Pancreas (tissue), 10 donors: ENCODE measurements around the gene ME3. TPM values are rescaled to one million over a fixed set of nuclear protein-coding genes. Genes with fewer than 3 reads are reported as not detected.
A peak's percentile ranks its signal among the peaks of the same experiment; 100 is the strongest.

Experiments
- ATAC-seq, 4 donors: fragments of 200-7000 bp; cut with Tn5 transposase; one replicate each; pipeline versions ENCODE4 v1.8.0 to v1.9.1; 2020; ENCODE audit warnings: mild to moderate bottlenecking in 4 of 4, moderate library complexity in 4 of 4
- DNase-seq, 6 donors: peaks; one replicate each; pipeline ENCODE4 v3.0.0-alpha.2; 2020
- FAIRE-seq: peaks from 2 replicates; lab custom pipeline; 2012; peaks lifted over from hg19 to GRCh38; lab: Jason Lieb, UNC
- H3K27ac ChIP-seq, 4 donors: fragments of 200-600 bp; sonication (generic); 1 replicate in 3 of 4; 2 replicates in 1 of 4; pipeline versions ENCODE4 v1.5.0 to v1.8.0; 2020
- H3K27me3 ChIP-seq, 4 donors: fragments of 200-600 bp; one replicate each; pipeline ENCODE4 v1.8.0; 2021
- H3K36me3 ChIP-seq, 3 donors: fragments of 200-600 bp; sonication (generic) in 1 of 3; one replicate each; pipeline versions ENCODE4 v1.5.0 to v1.8.0; 2020 to 2021
- H3K4me1 ChIP-seq, 3 donors: fragments of 200-600 bp; one replicate each; pipeline ENCODE4 v1.8.0; 2021
- H3K4me3 ChIP-seq, 4 donors: fragments of 200-600 bp; sonication (generic) in 2 of 4; one replicate each; pipeline versions ENCODE4 v1.5.0 to v1.8.0; 2020 to 2021
- H3K9me3 ChIP-seq, 4 donors: fragments of 200-600 bp; one replicate each; pipeline ENCODE4 v1.8.0; 2021
- CTCF ChIP-seq, 4 donors: fragments of 200-600 bp; sonication (generic) in 3 of 4; IDR thresholded peaks; one replicate each; pipeline versions ENCODE4 v1.5.0 to v1.8.0; 2021; ENCODE audit warnings: antibody characterized with exemption in 4 of 4
- WGBS, 2 donors: extraction: QIAGEN DNeasy Blood & Tissue Kit; methylation state at CpG; one replicate each; pipeline ENCODE4 v1.1.7; 2013; 5-methylcytosine and 5-hydroxymethylcytosine counted together
- intact Hi-C, 3 donors: fragments of 100-400 bp; cut with DNase I; formaldehyde crosslinking; loops; one replicate each; pipeline versions ENCODE4 v1.11.1 to v1.14.2; 2022
- polyA plus RNA-seq, 2 donors: library from polyadenylated mRNA; stranded (reverse); fragments of 200-250 nt; gene quantifications; one replicate each; pipeline ENCODE4 v1.2.3, GENCODE V29; 2013
- total RNA-seq, 6 donors: library from RNA; stranded (reverse); fragmentation: NEBNext Ultra II Directional in 4 of 6; extraction: Animal tissue kit (Norgen Biotek cat#: 25700) in 4 of 6; gene quantifications; one replicate each; pipeline versions ENCODE4 v1.2.1 to v1.2.4, GENCODE V29; 2021 to 2023
- donor health status: healthy with polysubstance abuse.
- donor health status: DM: no; HTN: no; CAD: no; lungs with moderate emphysema.
- donor health status: DM: no; HTN: no; CAD: no.
- donor health status: control.
- donor health status: control.
- donor health status: Bipolar disorder and iron deficiency.
- donor health status: DM: yes; HTN: yes; CAD: no.
- donor health status: DM: no; HTN: no; CAD: no.
- donor health status: DM: no; HTN: no; CAD: no.
- donor health status: DM: yes; HTN: yes; CAD: no.

The ME3 gene
- total and polyA plus RNA-seq, 8 donors = 6.5 to 38.8 (median 13.2) TPM

GRCh38 chr11:86718521-86718920 is 46.1 kb upstream of the ME3 start:
- intact Hi-C loops = no loop called here
- H3K9me3 ChIP-seq = no peaks in the 10 kb centered on the region
- 61 to 75% methylated on average over 1 of the region's 1 CpG for WGBS, 2 donors
- DNase-seq (no peak), ATAC-seq (no peak), FAIRE-seq (no peak)
- H3K36me3 ChIP-seq = no peaks in the 10 kb centered on the region
- no peaks in the 10 kb centered on the region for H3K27me3 ChIP-seq
- no peak overlapping the region for H3K4me3 ChIP-seq
- no peak overlapping the region for H3K27ac ChIP-seq
- H3K4me1 ChIP-seq = no peaks in the 10 kb centered on the region
- TF ChIP-seq CTCF (IDR thresholded peaks at IDR 0.05) = no peak

- no peak for FAIRE-seq
- ATAC-seq = no peak
- H3K36me3 ChIP-seq = no peaks in the 10 kb centered on the region
- H3K9me3 ChIP-seq = no peaks in the 10 kb centered on the region
- intact Hi-C loops = no loop called here
- H3K4me1 ChIP-seq = no peaks in the 10 kb centered on the region
- no peak overlapping the region for H3K4me3 ChIP-seq
- no peak for DNase-seq
- TF ChIP-seq CTCF (IDR thresholded peaks at IDR 0.05) = no peak
- H3K27ac ChIP-seq = no peak overlapping the region
- 23 to 50% methylated on average over 3 of the region's 3 CpGs for WGBS, 2 donors
- H3K27me3 ChIP-seq = no peaks in the 10 kb centered on the region
Observed at GRCh38 chr11:86717817-86718501, 45.5 kb upstream of the ME3 start.

- 98% methylated on average over 3 of the region's 3 CpGs for WGBS, 2 donors
- Histone ChIP-seq H3K9me3 (no peaks in the 10 kb centered on the region), H3K27ac (no peak overlapping the region), H3K27me3 (no peaks in the 10 kb centered on the region), H3K36me3 (no peaks in the 10 kb centered on the region), H3K4me3 (no peak overlapping the region), H3K4me1 (no peaks in the 10 kb centered on the region)
- ATAC-seq (no peak), DNase-seq (no peak), FAIRE-seq (no peak)
- intact Hi-C loops = no loop called here
- TF ChIP-seq CTCF (IDR thresholded peaks at IDR 0.05) = no peak
Observed at GRCh38 chr11:86715611-86716010, 43.2 kb upstream of the ME3 start.

GRCh38 chr11:86713552-86713951 is 41.1 kb upstream of the ME3 start:
- no peak overlapping the region for H3K4me3 ChIP-seq
- no peaks in the 10 kb centered on the region for H3K36me3 ChIP-seq
- TF ChIP-seq CTCF (IDR thresholded peaks at IDR 0.05) = no peak
- H3K27me3 ChIP-seq = no peaks in the 10 kb centered on the region
- H3K9me3 ChIP-seq = peaks cover 0 to 3% (median 0%) of the 10 kb centered on the region in 4 donors
- ATAC-seq (no peak), FAIRE-seq (no peak), DNase-seq (no peak)
- no peak overlapping the region for H3K27ac ChIP-seq
- WGBS, 2 donors = 95 to 98% methylated on average over 5 of the region's 5 CpGs
- intact Hi-C loops = no loop called here
- no peaks in the 10 kb centered on the region for H3K4me1 ChIP-seq

GRCh38 chr11:86710936-86711335 is 38.5 kb upstream of the ME3 start:
- Histone ChIP-seq H3K4me1 (no peaks in the 10 kb centered on the region), H3K27ac (no peak overlapping the region), H3K36me3 (no peaks in the 10 kb centered on the region), H3K27me3 (no peaks in the 10 kb centered on the region), H3K9me3 (peaks cover 0 to 3% (median 0%) of the 10 kb centered on the region in 4 donors), H3K4me3 (no peak overlapping the region)
- peak; percentile 87 for FAIRE-seq
- ATAC-seq = no peak
- DNase-seq = no peak
- intact Hi-C loops = no loop called here
- TF ChIP-seq CTCF (IDR thresholded peaks at IDR 0.05) = no peak
